Activated CD4-positive, alpha-beta T cell treated with anti-CD3 and anti-CD28 coated beads for 4 hours (primary cell): Measurements from ENCODE around the gene PAIP2B.

ENCODE experiments used
- DNase-seq, 2 donors: peaks; one replicate each; pipeline ENCODE4 v3.0.0-alpha.2; 2020

PAIP2B gene

DNA sequence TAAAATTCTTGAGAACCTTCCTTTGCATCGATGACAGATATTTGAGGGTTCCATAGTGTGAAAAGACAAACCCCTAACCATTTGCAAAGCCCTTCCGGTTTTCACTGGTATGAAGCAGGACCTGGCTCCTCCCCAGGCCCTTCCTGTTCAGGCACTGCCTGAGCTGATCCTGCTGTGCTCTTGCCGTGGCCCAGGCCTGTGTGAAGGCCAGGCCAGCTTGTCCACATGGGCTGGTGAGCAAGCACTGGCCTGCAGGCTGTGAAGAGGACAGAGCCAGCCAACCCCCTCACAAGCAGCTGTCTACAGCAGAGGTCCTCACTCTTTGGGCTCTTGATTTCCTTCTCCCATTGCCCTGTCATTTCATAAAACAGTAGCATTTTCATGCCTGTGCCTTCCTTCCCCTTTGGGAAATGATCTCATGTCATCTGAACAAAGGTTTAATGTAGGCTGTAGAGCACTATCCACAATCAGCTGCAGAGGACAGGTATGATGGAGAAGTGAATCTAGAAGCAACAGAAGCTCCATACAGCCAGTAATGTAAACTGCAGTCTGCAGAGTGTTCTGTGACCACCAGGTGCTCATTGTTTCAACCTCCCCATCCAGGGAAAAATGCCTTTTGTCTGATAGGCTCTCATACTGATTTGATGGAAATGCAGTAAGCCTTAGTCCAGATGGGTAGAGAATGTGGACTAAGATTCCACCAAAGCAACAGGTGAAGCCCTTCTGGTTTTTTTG is 76.7 kb downstream of the PAIP2B start:
- no peak for DNase-seq

DNA sequence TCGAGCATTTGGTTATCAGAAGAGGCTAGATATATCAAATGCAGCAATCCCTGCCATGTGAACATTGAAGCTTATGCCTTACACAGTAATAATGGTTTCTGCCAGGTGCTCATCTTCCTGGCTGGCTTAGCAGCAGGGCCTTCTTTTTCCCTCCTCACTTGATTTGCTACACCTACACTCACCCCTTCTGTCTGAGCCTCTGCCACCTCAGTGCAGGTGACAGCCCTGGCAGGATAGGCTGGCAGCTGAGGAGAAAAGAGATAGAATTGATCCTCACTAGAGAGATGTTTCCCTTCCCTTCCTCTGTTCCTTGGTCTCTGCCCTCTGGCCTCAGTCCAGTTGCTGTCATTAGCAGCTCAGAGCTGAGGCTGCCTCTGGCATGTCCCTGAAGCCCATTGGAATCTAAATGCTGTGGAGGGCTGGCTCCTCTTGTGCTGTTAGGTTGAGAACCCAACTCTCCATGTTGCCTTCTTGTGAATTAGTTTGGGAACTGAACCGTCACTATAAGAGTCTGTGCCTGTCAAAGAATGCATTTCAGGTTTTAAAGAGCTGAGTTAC is 78.3 kb downstream of the PAIP2B start:
- DNase-seq = no peak

DNA sequence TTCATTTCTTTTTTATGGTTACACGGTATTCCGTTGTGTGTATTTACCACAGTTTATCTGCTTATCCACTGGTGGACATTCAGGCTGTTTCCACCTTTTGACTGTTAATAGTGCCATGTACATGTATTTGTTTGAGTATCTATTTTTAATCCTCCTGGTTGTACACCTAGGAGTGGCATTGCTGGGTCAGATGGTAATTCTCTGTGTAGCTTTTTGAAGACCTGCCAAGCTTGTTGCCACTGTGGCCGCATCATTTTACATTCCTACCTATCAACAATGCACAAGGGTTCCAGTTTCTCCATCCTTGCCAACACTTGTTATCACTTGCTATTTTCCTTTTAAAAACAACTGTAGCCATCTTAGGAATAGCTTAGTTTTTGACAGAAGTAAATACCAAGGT is 83.1 kb downstream of the PAIP2B start:
- DNase-seq = no peak

DNA sequence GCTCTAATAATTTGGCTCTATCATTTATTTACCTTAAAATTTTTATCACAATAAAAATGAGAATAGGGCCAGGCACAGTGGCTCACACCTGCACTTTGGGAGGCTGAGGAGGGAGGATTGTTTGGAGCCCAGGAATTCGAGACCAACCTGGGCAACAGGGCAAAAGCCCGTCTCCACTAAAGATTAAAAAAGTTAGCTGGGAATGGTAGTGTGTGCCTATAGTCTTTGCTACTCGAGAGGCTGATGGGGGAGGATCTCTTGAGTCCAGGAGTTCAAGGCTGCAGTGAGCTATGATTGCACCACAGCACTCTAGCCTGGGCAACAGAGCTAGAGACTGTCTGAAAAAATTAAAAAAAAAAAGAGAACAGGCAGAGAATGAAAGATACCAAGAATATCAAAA is 90.7 kb downstream of the PAIP2B start:
- DNase-seq = no peak

DNA sequence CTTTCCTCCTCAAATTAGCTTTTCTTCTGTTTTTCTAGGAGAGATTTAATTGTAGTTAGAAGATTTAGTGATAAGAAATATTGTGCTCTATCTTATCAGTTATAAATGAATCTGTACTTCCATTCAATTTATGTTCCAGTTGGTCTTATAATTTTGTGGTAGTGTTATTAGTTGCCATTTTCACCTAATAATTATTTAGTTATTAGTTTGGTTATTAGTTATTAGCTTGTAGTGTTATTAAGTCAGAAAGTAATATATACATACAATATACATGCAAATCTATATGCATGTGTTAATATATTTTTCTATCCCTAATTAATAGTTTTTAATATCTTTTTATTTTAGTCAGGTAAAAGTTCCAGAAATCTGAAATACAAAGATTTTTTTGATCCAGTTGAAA is 93.3 kb downstream of the PAIP2B start:
- no peak for DNase-seq
